COR-L47 (cell line): Measurements from ENCODE around the gene PAK5.

Experiments
- DNase-seq: peaks from one replicate; lab custom pipeline; 2025; lab: John Stamatoyannopoulos, UW

Gene PAK5

DNA sequence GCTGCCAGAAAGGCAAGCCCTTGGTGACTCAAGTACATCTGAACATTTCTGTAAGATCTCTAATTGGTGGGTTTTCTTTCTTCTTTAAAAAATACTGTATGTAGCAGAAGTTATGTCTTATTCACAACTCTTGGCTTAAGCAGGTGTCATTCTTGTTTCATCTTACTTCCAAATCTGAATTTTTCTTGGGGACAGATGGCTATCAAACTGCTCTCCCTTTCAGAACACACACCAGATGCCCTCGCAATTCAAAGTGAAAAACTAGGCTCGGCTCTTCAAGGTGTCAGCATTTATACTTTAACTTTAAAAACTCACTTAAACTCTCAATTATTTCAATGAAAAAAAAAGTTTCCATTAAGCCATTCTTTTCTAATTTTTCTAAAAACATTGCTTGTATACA is 49.7 kb downstream of the PAK5 start:
- DNase-seq = no peak

DNA sequence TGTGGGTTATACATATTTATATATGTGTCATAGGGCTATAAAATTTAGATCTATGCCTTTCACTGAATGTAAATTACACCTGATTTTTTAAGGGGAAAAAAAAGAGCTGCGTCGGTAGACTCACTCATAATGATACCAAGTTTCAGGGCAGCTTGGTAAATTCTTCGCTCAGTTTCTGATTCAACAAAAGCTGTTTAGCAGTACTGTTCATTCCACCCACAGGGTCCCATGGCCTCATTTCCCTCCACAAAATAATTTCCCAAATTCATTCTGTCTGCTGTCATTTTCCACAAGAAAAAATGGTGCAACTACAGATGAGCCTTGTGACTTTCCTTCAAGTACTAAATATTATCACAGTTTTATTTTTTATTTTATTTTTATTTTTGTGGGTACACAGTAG is 63.7 kb downstream of the PAK5 start:
- DNase-seq = no peak

DNA sequence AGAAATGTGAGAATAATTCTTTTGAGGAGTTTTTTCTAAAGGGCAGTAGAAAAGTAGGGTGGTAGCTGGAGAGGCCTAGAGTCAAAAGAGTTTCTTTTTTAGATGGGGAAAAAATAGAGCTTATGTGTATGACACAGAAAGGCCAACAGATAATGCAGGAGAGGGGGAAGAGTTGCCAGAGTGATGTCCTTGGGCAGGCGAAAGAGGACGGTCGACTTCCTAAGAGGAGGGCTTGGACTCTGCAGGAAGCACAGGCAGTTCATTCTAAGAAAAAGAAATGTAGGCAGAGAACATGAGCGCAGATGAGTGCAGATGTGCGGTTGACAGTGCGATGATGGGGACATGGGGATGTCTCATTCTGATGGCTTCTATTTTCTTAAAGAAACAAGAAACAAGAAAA is 68.9 kb downstream of the PAK5 start:
- no peak for DNase-seq

DNA sequence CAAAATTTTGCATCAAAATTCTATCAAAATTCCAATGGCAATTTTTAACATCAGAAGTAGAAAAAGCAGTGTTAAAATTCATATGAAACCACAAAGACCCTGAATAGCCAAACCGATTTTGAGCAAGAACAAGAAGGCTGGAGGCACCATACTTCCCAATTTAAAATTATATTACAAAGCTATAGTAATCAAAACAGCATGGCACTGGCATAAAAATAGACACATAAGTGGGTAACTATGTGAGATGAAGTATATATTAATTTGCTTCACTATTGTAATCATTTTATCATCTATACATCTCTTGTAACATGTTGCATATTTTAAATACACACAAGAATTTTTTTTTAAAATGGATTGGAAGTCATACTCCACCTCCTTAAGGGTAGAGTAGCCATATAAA is 77.4 kb downstream of the PAK5 start:
- no peak for DNase-seq

DNA sequence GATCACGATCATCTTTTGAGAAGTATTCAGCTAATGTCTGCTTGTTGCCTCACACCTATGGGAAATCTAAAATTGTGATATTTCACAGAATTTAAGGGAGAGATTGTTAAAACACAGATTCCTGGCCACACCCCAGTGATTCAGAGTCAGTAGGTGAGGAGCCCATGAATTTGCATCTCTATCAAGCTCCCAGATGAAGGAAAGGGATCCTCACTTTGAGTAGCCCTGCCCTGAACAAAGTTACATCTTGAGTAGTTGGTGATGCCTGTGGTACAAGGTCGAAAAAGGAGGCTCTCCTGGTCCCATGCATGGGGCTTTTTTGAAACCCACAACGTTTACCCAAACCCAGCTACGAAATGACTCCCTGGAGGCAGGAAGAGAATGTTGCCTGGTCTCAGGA is 79.5 kb downstream of the PAK5 start:
- no peak for DNase-seq

DNA sequence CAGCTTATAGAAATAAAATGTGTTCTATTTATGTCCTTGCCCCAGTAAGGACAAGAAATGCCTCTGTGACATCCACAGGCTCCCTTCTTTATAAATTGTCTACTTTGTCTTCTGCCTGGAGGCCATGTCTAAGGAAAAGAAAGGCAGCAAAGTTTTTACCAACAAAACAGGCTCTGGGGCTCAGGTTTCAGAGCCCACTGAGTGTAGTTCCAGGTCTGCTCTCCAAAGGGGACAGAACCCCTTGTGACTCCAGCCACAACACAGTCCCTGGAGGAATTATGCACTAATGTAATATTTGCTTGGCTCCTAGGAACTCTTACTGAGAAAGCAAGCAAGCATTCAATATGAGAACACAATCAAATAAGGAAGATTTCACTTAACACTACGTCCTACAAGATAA is 80.1 kb downstream of the PAK5 start:
- no peak for DNase-seq

DNA sequence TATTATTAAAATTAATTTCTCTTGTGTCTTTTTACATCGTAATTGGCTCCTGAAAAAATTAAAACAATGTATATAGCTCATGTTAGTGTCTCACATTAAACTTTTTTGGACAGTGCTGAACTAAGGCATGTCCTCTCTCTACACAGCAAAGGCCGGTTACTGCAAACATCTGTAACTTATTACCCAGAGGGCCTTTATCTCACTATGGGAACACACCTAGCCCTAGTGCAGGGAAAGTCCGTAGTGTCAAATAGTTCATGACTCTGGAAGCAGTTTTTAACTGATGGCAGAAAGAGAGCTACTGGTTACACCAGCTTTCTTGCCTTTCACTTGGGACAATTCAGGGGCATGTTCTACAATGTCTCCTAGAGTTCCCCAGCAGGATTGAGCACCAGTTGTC is 82.2 kb downstream of the PAK5 start:
- no peak for DNase-seq

DNA sequence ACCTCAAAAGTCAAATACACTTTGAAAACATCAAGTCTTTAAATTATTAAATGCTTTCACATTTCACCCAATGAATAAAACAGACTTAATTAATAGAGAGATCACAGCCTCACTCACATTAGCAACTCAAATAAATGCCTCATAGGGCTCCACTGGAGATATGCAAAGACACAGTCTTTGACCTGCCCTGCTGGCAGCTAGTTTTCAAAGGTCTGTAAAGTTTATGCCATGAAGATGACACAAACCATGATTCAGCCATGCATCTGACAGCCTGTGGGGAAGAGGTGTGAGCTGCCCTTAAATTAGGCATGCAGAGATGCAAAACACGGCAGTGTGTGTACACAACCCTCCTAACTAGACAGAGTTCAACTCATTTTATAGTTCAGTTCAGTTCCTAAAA is 83.6 kb downstream of the PAK5 start:
- no peak for DNase-seq

DNA sequence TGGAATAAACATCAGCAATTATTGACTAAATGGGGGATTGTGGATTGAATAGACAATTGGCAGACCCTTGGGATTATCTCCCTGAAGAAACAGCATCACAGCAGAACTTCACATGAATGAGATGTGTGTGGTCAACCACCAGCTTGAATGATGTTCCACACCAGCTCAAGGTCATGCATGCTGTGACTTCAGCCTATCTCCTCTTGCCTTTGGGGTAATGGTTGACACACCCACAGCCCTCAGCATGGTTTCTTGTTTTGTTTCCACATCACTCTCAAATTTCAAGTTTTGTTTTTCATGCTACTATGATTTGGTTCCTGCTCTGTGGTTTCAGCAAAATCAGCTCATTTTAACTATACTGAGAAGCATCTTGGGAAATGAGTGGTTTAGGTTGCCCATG is 94.3 kb downstream of the PAK5 start:
- DNase-seq = no peak

DNA sequence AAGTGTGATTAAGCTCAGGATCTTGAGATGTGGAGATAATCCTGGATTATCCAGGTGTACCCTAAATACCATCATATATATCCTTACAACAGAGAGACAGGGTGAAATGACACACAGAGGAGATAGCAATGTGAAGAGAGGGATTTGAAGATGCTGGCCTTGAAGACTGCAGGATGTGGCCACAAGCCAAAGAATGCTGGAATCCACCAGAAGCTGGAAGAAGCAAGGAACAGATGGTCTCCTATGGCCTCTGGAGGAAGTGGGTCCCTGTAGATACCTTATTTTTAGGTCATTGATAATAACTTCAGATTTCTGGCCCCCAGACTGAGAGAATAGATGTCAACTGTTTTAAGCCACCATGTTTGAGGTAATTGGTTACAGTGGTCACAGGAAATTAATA is 95.0 kb downstream of the PAK5 start:
- no peak for DNase-seq

DNA sequence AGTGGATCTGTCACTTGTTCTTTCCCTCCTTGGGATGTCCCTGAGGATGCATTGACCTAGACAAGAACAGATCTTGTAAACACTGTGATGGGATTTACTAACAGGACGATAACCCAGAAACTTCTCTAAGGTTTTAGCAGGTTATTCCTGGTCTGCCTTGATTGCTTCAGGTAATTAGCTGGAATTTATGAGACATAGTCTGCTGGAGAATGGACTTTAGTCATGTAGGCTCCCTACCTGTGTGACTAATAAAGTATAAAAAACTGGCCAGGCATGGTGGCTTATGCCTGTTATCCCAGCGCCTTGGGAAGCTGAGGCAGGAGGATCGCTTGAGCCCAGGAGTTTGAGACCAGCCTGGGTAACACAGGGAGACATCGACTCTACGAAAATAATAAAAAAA is 96.1 kb downstream of the PAK5 start:
- DNase-seq = no peak

DNA sequence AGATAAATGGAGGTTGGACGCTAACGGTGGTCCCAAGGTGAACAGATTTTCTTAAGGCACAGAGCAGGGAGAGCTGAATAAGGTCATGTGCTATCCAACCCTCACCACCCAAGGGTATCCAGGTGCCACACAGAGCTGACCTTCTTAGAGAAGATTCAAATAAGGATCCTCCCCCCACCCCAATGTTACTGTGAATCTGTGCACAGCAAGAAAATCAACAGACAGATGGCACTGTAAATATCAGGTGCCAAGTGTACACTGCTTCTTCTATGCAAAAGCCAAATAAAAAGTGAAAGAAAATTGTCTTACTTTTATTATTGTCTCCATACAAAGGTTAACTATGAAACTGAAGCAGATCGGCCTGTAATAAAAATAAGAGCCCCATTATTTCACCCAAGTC is 96.9 kb downstream of the PAK5 start:
- DNase-seq = no peak

DNA sequence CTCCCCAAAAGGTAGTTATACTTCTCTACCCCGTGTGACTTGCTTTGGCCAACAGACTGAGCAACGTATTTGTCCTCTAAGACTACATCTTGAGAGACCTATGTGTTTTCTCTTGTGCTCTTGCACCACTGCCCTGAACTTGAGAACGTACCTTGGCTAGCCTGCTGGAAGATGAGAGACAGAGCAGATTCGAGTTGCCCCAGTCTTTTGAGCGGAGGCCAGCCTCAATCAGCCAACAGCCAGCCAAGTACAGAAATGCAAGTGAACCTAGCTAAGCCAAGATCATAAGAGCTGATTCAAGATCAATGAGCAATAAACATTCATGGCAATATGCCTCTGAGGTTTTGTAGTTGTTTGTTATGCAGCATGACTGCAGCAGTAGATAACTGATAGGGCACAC is 98.4 kb downstream of the PAK5 start:
- no peak for DNase-seq

DNA sequence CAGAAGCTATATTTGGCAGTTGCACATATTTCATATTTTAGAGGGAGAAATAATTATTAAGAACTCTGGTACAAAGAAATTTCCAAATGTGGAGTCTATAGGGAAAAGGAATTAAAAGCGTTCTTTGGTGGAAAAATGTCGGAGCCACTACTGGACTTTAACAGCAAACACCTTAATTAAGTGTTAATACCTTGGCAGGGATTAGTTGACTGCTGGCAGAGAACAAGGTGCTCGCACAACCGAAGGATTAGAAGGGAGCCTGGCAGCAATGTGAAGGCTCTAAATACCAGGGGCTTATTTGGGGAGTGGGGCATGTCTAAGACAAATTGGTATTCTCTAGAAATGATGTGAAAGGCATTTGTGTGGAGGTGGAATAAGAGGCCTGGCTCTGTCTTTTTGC is 98.9 kb downstream of the PAK5 start:
- no peak for DNase-seq

DNA sequence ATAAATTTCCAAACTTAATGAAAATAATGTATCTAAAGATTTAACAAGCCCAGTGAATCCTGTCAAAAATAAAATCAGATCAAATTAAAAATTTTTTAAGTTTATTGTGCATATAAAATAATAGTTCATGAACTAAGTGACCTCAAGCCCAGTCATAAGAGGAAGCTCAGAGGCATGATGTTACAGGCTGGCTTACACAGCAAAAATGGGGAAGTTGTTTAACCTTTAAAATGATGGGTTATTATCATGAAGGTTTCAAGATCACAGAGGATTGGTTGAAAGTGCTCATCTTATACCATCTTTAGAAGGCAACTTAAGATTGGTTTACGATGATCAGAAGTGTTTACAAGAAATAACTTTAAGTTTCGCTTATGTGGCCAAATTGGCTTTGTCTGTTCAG is 102.5 kb downstream of the PAK5 start:
- no peak for DNase-seq

DNA sequence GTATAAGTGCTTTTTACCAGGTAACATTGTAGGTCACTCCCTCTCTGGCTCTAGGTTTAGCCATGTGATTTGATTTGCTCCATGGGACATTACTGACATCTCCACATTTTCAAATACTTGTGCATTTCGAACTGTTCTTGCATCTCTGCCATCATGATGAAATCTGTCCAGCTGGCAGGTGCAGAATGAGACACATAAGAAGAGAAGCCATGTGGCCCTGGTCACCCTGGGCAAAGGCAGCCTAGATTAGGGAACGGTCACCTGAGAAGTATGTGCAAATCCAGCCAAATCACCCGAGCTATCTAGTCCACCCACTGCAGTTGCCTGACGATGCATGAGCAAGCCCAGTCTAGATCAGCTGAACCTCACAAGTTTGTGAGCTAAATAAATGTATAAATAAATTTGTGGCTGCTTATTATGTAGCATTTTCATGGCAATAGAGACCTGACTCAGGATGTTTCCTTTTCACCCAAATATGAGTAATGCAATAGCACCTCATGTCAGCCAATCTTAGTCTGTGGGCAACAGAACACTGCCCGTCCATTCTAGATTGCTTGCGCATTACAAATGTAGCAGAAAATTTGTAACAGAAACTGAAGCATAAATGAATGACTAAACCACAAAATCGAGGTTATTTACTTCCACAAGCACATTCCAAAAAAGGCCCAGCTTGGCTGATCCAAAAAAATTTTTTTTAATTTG is 115.2 kb downstream of the PAK5 start:
- DNase-seq = no peak

DNA sequence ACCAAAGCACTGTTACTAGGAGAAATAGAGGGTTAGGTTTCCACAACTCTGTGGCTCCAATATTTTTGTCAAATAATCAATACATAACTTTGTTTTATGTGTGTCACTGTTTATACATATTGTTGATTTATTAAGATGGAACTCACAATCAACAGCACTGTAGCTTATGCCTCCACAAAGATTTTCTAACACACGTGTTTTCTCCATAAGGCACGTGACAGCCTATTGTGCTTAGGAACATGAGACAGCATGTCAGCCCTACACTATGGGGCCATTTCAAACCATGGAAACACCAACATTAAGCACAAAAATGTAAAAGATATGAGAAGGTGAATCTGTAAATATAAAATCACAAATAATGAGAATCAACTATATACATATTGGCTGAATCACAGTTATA is 127.0 kb downstream of the PAK5 start:
- no peak for DNase-seq

DNA sequence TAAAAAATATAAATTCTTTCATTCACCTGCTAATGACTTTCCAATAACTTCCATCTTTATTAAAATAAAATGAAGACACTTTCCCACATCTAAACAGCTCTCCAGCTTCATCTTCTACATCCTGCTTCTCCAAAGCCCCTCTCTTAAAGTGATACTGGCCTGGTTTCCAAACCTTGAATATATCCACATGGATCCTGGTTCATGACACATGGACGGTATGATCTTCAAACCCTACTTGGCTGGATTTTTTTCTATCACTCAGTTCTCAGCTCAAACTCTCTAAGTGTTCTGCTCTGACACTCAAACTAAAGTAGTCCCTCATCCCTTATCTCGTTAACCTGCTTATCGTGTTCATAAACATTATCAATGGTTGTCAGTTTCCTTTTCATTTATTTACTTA is 128.2 kb downstream of the PAK5 start:
- no peak for DNase-seq

DNA sequence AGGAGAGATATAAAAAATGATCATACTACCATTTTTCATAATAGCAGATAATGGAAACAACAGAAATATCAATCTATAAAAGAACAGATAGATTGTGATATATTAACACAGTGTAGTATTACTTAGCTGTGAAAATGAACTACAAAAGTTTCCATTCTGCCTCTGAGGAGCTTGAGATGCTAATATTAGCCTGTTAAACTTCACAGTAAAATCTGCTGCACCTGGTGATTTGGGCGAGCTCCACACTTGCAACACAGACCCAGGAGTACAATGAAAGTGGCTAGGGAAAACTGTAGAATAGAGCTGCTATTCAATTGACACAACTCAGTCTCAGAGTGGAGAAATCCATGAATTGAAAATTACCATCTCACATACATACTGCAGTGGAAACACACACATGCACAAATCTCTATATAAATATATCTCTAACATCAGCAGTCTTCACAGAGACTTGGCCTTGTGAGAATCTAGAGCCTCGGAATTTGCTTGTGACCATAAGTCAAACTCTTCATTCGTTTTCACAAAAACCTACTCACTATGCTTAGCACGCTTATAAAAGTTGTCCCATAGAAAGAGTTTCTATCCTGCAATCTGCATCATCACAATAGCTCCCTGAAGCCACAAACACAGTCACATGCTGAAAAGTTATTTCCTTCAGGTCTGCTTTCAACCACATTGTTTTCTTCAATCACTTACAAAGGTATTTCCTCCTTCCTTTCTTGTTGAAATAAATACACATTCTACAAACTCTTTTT is 133.0 kb downstream of the PAK5 start:
- DNase-seq = no peak

DNA sequence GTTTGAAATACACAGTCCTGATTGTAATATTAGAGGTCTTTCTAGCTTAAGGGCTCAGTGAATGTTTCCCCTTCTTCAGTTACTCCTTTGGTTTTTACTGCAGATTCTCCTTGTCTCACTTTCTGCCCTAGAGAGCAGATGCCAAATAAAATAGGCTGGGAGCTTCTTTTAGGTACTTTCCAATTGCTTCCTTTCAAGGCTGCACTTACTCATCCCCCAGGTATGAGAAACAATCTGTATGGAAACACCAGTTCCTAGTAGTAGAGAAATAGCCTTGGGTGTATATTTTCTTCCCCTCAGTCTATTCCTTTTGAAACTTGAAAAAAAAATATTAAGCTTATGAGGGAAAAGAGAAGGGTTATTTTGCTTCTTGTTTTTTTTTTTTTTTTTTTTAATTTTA is 139.7 kb downstream of the PAK5 start:
- no peak for DNase-seq

DNA sequence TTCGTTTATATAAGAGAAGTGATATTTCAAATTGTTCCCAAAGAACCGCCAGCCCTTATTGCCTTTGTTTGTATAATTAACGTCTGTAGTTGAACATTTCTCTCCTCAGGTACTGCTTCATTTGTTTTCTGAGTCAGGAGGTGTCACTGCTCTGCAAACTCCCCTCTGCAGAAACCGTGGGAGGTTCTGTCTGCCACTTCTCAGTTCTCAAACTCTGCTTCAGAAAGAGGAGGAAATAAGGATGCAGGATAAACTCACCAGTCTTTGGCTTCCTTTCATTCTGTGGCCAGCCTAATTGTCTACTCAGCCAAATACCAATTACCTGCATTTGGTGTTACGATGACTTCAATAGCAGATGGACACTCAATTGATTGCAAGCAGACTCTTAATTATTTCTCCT is 149.8 kb downstream of the PAK5 start:
- DNase-seq = peak; percentile 77

DNA sequence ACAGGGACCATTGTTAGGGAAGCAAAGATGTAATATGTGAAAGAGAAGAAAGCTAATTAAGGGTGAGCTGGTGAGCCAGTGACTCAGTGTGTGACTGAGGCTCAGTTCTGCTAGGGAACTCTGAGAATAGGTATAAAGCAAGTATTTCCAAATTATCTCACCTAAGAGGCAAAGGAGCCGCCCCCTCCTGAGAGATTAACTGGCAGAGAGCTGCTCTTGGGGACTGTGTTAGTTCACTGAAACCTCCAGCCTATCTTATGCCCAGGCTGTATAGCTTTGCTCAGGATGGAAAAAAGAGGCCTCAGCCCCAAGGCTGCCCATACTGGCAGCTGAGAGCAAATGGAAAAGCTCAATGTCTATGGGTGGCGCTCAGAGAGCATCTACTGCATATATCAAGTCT is 152.0 kb downstream of the PAK5 start:
- no peak for DNase-seq

DNA sequence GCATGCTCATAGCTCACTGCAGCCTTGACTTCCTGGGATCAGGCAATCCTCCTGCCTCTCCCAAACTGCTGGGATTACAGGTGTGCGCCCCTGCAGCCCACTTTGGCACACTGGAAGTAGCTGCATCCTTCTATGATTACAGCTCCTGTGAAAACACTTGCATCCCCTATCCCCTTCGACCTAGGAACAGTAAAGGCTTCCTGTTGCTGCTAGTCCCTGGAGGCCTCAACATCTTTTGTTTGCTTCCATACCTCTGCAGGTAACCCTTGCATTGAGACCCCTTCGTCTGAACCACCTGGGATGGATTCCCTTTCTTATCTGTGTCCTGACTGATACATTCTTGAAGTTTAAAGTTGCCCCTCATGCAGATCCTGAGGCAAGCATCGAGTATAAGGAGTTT is 152.4 kb downstream of the PAK5 start:
- no peak for DNase-seq

DNA sequence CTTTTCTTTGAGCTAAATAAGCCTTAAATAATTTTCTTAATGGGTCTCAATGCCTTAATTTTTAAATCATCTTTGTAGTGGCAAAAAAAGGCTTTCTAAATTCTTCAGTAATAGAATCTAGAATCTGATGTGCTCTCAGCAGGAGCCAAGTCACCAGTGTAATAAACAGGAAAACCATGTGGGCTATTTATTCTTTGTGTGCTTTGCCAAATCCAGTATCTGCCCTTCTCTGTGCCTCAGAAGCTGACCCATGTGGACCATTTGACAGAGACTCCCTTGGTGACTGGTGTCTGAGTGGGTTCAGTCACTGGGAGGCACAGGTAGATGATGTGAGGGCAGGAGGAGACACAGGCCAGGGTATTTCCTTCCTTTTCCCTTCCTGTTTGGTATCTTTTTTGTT is 152.9 kb downstream of the PAK5 start:
- no peak for DNase-seq
